Neutrophil (primary cell): ENCODE measurements around the gene MAPK1IP1L.
A peak's percentile ranks its signal among the peaks of the same experiment; 100 is the strongest.

Source experiments
- H3K27ac ChIP-seq: fragments of 200-600 bp; sonication (generic); 2 replicates; pipeline ENCODE4 v1.5.1; 2016; ENCODE audit warnings: mild to moderate bottlenecking, moderate library complexity
- H3K27me3 ChIP-seq: fragments of 200-600 bp; sonication (generic); 2 replicates; pipeline ENCODE4 v1.6.0; 2016; ENCODE audit warnings: mild to moderate bottlenecking
- H3K36me3 ChIP-seq: fragments of 200-600 bp; sonication (generic); 2 replicates; pipeline ENCODE4 v1.5.1; 2017
- H3K4me1 ChIP-seq, 2 experiments: fragments of 200-600 bp in 1 of 2; sonication (generic) in 1 of 2; 1 replicate in 1 of 2; 2 replicates in 1 of 2; pipeline versions ENCODE4 v1.5.1 to v1.6.1; 2013 to 2016; ENCODE audit warnings: low read depth in 1 of 2, low read length in 1 of 2, mild to moderate bottlenecking in 1 of 2, moderate library complexity in 1 of 2; ENCODE audit not compliant: control insufficient read depth in 1 of 2, insufficient read depth in 1 of 2
- H3K4me3 ChIP-seq, 2 experiments: fragments of 200-600 bp in 1 of 2; sonication (generic) in 1 of 2; 1 replicate in 1 of 2; 2 replicates in 1 of 2; pipeline ENCODE4 v1.5.1; 2013 to 2016; ENCODE audit warnings: low read depth in 1 of 2, low read length in 1 of 2, mild to moderate bottlenecking in 1 of 2, moderate library complexity in 1 of 2
- H3K9me3 ChIP-seq: fragments of 200-600 bp; sonication (generic); 2 replicates; pipeline ENCODE4 v1.5.1; 2016
- TF ChIP-seq, protein P1 (sequence below): fragments of 200-600 bp; sonication (generic); IDR thresholded peaks from 2 replicates; pipeline ENCODE4 v1.5.1; 2016; ENCODE audit warnings: antibody characterized with exemption

The MAPK1IP1L gene

DNA sequence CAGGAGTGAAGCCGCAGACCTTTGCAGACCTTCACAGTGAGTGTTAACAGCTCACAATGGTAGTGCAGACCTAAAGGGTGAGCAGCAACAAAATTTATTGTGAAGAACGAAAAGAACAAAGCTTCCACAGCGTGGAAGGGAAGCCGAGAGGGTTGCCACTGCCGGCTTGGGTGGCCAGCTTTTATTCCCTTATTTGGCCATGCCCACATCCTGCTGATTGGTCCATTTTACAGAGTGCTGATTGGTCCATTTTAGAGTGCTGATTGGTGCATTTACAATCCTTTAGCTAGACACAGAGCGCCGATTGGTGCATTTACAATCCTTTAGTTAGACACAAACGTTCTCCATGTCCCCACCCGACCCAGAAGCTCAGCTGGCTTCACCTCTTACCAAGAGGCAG lies 35.5 kb downstream of the MAPK1IP1L start:
- H3K4me1 ChIP-seq = no peaks in the 10 kb centered on the region
- no peaks in the 10 kb centered on the region for H3K36me3 ChIP-seq
- H3K4me3 ChIP-seq = no peak overlapping the region
- TF ChIP-seq, protein P1, sequence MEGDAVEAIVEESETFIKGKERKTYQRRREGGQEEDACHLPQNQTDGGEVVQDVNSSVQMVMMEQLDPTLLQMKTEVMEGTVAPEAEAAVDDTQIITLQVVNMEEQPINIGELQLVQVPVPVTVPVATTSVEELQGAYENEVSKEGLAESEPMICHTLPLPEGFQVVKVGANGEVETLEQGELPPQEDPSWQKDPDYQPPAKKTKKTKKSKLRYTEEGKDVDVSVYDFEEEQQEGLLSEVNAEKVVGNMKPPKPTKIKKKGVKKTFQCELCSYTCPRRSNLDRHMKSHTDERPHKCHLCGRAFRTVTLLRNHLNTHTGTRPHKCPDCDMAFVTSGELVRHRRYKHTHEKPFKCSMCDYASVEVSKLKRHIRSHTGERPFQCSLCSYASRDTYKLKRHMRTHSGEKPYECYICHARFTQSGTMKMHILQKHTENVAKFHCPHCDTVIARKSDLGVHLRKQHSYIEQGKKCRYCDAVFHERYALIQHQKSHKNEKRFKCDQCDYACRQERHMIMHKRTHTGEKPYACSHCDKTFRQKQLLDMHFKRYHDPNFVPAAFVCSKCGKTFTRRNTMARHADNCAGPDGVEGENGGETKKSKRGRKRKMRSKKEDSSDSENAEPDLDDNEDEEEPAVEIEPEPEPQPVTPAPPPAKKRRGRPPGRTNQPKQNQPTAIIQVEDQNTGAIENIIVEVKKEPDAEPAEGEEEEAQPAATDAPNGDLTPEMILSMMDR = no peak
- no peaks in the 10 kb centered on the region for H3K27me3 ChIP-seq
- H3K27ac ChIP-seq = no peak overlapping the region
- no peaks in the 10 kb centered on the region for H3K9me3 ChIP-seq

DNA sequence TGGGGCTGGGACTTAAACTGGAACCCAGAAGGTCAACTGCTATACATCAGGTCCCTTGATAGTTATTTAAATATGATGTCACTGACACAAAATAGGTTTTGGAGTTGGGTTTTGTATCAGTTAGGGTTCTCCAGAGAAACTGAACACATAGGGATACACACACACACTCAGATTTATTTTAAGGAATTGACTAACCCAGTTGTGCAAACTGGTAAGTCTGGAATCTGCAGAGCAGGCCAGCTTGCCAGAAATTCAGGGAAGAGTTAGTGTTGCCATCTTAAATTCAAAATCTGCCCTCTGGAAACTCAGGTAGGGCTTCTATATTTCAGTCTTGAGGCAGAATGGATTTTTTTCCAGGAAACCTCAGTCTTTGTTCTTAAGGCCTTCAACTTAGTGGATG lies 36.9 kb downstream of the MAPK1IP1L start:
- Histone ChIP-seq H3K36me3 (no peaks in the 10 kb centered on the region), H3K27ac (no peak overlapping the region), H3K4me3 (no peak overlapping the region), H3K27me3 (no peaks in the 10 kb centered on the region), H3K9me3 (no peaks in the 10 kb centered on the region), H3K4me1 (no peaks in the 10 kb centered on the region)
- TF ChIP-seq, protein P1 = no peak

DNA sequence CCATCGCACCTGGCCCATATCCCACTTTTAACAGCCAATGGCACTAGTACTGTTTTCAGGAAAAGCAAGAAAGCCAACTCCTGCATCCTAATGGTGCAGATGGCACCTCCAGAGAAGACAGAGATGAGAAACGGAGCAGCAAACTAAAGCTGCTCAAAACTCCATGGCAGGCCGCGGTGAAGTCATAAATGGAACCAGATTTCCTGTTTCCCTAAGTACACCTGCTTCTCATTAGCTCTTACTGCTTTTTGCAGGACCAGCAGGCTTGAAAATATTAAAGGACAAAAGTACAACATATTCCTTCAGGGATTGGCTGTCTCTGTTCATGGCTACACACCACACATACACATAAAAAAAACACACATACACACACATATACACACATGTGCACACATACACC lies 40.9 kb downstream of the MAPK1IP1L start:
- no peaks in the 10 kb centered on the region for H3K4me1 ChIP-seq
- H3K27ac ChIP-seq = no peak overlapping the region
- no peaks in the 10 kb centered on the region for H3K27me3 ChIP-seq
- H3K36me3 ChIP-seq = no peaks in the 10 kb centered on the region
- H3K4me3 ChIP-seq = no peak overlapping the region
- TF ChIP-seq, protein P1 = no peak
- no peaks in the 10 kb centered on the region for H3K9me3 ChIP-seq

DNA sequence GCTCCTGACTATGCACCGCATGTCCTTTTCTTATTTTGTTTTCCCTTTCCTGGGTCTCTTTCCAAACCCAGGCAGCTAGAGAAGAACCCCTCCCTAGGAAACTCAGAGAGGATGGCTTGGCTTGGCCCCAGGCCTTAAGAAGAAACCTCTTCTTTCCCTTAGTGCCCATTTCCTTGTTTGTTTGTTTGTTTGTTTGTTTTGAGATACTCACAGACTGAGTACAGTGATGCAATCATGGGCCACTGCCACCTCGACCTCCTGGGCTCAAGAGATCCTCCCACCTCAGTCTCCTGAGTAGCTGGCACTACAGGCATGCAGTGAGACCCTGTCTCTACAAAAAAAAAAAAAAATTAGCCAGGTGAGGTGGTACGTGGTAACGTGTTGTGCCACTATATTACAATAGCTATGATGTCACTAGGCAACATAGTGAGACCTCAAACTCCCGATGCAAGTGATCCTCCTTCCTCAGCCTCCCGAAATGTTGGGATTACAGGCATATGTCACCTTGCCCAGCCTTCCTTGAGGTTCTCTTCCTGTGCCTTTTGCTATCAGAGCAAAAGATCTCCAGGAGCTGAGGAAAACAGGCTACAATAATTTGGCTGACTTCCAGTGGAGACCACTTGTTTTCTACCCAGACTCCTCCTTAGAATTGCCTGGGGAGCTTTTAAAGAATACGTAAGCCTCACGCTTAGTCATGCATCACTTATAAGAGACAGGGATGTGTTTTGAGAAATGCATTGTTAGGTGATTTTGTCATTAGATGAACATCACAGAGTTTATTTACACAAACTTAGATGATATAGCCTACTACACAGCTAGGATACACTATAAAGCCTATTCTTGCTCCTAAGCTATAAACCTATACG lies 43.1 kb downstream of the MAPK1IP1L start:
- no peak overlapping the region for H3K4me3 ChIP-seq
- no peaks in the 10 kb centered on the region for H3K27me3 ChIP-seq
- no peak overlapping the region for H3K27ac ChIP-seq
- H3K36me3 ChIP-seq = no peaks in the 10 kb centered on the region
- peaks cover 13 to 16% of the 10 kb centered on the region in 2 experiments for H3K4me1 ChIP-seq
- TF ChIP-seq, protein P1 = no peak
- H3K9me3 ChIP-seq = no peaks in the 10 kb centered on the region

DNA sequence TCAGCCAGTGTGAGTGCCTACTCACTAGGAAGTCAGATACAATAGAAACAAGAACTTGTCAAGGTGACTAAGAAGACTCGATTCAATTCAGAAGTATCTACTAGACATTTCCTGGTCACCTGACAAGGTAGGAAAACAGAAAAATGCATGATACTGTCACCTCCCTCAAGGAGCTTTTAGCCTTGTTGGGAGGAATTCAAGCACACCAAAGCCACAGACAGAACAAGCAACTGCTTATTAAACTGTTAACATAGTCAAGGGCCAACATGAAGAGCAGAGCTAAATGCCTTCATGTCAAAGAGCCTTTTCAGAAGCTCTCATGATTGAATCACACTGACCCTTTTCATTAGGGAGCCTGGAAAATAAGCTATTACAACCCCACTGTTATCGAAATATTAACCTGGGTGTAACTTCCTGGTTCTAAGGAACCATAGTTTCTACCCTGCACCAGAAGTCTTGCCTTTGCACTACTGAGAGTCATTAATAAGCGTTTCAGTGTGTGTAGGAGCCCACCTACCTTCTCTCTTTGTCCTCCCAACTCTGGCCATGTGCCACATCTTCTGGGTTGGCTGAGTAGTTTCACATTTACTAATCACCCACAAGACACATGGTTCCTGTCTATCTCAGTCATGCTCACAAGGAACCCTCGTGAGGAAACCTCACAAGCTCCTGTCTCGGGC lies 46.6 kb downstream of the MAPK1IP1L start:
- TF ChIP-seq, protein P1 = no peak
- H3K4me3 ChIP-seq = no peak overlapping the region
- H3K27me3 ChIP-seq = no peaks in the 10 kb centered on the region
- peak overlapping the region; percentile 67 for H3K27ac ChIP-seq
- H3K36me3 ChIP-seq = no peaks in the 10 kb centered on the region
- no peaks in the 10 kb centered on the region for H3K9me3 ChIP-seq
- peaks cover 34 to 38% of the 10 kb centered on the region in 2 experiments for H3K4me1 ChIP-seq
